ENCODE measurements around the gene CSTB.

CSTB gene

DNA sequence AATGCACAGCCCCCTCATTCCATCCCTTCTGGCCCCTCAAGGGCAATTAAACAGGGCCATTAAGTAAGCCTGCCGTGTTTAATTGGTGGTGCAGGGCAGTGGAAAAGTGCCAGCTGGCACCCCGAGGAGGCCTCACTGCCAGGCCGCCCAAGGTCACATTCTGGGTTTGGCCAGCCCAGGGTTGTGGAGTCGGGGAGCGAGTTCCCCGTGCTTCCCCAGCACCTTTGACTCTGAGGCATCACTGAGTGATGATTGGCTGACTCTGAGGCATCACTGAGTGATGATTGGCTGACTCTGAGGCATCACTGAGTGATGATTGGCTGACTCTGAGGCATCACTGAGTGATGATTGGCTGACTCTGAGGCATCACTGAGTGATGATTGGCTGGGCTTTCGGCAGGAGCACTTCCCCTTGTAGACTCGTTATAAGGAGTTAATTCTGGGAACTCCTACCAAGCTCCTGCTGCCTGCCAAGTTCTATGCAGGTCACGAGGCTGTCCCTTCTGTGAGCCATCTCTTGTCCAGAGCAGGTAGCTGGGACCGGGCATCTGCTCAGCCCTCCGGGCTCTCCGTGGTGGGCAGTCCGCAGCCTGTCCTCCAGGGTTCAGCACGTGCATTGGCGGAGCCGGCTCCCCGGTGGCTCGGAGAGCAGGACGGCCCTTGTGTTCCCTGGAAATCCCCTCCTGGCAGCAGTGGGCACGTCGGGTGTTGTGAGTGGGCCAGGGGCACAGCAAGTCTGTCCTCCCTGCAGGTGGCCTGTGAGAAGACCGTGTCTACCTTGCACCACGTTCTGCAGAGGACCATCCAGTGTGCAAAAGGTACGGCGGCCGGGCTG is 20.9 kb downstream of the CSTB start:
- TF ChIP-seq CTCF (IDR thresholded peaks at IDR 0.05; ENCODE audit: control insufficient read depth, extremely low read depth, insufficient read depth), result no peak
- no peak for DNase-seq (ENCODE audit: low read depth)

DNA sequence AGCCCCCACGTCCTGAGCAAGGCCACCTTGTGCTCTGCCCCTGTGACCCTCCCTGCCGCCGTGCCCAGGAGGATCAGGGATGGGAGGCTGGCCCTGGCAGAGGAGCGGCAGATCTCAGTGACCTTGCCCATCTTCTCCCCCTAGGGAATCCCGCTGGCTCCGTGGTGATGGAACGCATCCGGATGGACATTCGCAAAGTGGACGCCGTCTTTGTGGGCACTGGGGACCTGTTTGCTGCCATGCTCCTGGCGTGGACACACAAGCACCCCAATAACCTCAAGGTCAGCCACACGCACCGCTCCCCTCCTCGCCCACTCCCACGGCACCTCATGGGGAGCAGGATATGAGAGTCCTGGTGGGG is 22.7 kb downstream of the CSTB start:
- no peak overlapping the region for H3K4me3 ChIP-seq (ENCODE audit: low read depth, low read length)
- no peak for DNase-seq (ENCODE audit: low read depth)
- no peak for TF ChIP-seq CTCF (IDR thresholded peaks at IDR 0.05; ENCODE audit: control insufficient read depth, extremely low read depth, insufficient read depth)

More for the DNA sequence above, 20.9 kb downstream of the CSTB start:
- no peak overlapping the region for H3K4me3 ChIP-seq (ENCODE audit: low read depth, low read length)

DNA sequence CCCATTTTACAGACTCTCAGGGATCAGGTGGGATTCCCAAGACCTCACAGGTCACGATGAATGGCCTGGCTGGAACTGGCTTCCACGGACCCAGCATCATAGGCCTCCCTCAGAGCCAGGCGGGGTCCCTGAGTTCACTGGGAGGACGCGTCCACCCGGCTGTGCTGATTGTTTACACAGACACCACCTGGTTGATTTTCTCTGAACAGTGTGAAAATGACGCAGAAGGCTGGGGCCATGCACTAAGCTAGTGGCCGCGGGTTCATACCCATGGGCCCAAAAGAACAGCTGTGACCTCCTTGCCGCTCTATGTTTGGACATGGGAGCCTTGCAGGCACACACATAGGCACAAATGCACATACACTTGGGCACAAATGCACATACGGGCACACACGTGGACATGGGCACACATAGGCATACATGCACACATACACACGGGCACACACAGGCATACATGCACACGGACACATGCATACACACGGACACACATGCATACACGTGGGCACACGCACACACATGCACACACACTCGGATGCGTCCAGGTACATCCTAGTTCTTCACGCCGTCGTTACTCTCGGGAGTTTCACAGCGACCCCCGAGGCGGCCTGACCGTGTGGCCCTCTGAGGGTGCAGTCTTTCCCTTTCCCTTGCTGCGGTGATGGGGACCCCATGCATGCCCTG is 23.2 kb downstream of the CSTB start:
- TF ChIP-seq CTCF (IDR thresholded peaks at IDR 0.05; ENCODE audit: control insufficient read depth, extremely low read depth, insufficient read depth), result no peak
- no peak for DNase-seq (ENCODE audit: low read depth)
- no peak overlapping the region for H3K4me3 ChIP-seq (ENCODE audit: low read depth, low read length)

DNA sequence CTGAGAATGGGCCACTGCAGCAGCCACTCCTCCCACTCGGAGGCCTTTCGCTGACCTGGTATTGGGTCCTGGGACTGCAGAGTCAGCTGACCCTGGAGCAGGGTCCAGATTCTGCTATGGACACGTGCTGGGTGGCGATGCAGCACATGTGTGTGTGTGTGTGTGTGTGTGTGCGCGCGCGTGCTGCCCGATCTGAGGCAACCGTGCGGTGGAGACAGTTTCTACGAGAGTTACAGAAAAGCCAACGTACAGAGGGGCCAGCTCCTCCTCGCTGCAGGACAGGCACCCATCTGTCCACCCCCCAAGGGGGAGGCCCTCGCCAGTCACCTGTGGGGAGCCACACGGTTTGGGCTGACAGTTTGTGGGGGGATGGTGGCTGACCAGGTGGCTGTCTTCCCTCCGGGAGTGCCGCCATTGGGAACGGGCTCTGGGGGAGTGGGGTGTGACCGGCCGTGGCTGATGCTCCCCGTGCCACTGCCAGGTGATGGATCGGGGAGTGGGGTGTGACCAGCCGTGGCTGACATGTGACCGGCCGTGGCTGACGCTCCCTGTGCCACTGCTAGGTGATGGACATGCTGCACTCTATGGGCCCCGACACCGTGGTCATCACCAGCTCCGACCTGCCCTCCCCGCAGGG is 24.0 kb downstream of the CSTB start:
- DNase-seq (ENCODE audit: low read depth), result no peak
- no peak for TF ChIP-seq CTCF (IDR thresholded peaks at IDR 0.05; ENCODE audit: control insufficient read depth, extremely low read depth, insufficient read depth)
- no peak overlapping the region for H3K4me3 ChIP-seq (ENCODE audit: low read depth, low read length)

DNA sequence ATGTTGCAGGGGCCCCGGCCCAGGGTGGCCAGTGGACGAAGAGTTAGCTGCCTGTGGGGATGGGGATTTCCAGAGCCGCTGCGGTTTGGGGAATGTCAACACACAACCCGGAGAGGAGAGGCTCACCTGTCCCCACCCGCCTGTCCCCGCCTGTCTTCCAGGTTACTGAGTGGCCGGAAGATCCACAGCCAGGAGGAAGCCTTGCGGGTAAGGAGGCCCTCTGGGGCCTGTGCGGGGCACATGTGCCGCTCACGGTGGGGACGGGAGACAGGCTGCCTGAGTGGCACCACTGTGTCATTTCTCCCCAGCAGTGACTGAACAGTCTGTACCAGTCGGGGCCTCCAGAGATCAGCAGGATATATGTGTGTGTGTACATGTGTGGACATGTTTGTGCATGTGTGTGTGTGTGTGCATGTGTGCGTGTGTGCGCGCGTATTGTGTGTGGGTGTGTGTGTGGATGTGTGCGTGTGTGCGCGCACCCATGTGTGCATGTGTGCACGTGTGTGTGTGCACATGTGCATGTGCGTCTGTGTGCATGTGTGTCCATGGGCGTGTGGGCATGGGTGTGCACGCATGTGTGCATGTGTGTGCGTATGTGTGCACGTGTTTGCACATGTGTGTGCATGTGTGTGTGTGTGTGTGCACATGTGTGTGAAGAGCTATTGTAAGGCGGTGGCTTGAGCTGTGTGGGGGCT is 25.6 kb downstream of the CSTB start:
- TF ChIP-seq CTCF (IDR thresholded peaks at IDR 0.05; ENCODE audit: control insufficient read depth, extremely low read depth, insufficient read depth), result no peak
- no peak overlapping the region for H3K4me3 ChIP-seq (ENCODE audit: low read depth, low read length)
- DNase-seq (ENCODE audit: low read depth), result no peak

GRCh38 chr21:43749651-43750262 is 26.4 kb downstream of the CSTB start:
- TF ChIP-seq CTCF (IDR thresholded peaks at IDR 0.05; ENCODE audit: control insufficient read depth, extremely low read depth, insufficient read depth), result no peak

More at GRCh38 chr21:43749651-43750262, 26.4 kb downstream of the CSTB start:
- no peak overlapping the region for H3K4me3 ChIP-seq (ENCODE audit: low read depth, low read length)
- no peak for DNase-seq (ENCODE audit: low read depth)
